Endothelial cell of coronary artery (primary cell): ENCODE data around the gene LRFN3. TPM values are rescaled to one million over a fixed set of nuclear protein-coding genes. Genes with fewer than 3 reads are reported as not detected.

ENCODE experiments used
- total RNA-seq: library from RNA; depleted of rRNA; stranded (reverse); fragments of >200 nt; gene quantifications from 2 replicates; pipeline ENCODE4 v1.2.3, GENCODE V29; 2014

The LRFN3 gene
- total RNA-seq = 1.5 and 2.8 TPM in 2 replicates

GRCh38 chr19:35935911-35936737 lies at the start of gene LRFN3:
Gene LRFN3, plus strand, starts transcription at chr19:35936374. Its CDS starts 3,052 bp downstream, at chr19:35939426.

GRCh38 chr19:35901854-35902661 lies 34.1 kb upstream of the LRFN3 start, which contains the start of gene HCST:
Gene HCST, plus strand, starts transcription at chr19:35902529. Its CDS starts 65 bp downstream, at chr19:35902594.

GRCh38 chr19:35908010-35908441 lies 28.1 kb upstream of the LRFN3 start, which contains the start of gene TYROBP:
Gene TYROBP, minus strand, starts transcription at chr19:35908295. Its CDS starts 67 bp downstream, at chr19:35908228.

Other genes starting within 250 kb of the LRFN3 start
- gene ZBTB32, start 231.8 kb upstream of the LRFN3 start, total RNA-seq = not detected in 2 replicates
- 6.2 and 8.8 TPM in 2 replicates for gene KMT2B, start 218.4 kb upstream of the LRFN3 start, total RNA-seq
- gene IGFLR1, start 193.9 kb upstream of the LRFN3 start, total RNA-seq = 0.09 and 1.3 TPM in 2 replicates
- gene U2AF1L4, start 191.0 kb upstream of the LRFN3 start, total RNA-seq = 2.9 and 4.8 TPM in 2 replicates
- gene PSENEN, start 190.7 kb upstream of the LRFN3 start, total RNA-seq = 10.3 and 18.1 TPM in 2 replicates
- gene LIN37, start 187.8 kb upstream of the LRFN3 start, total RNA-seq = 4.0 and 9.5 TPM in 2 replicates
- gene HSPB6, start 179.3 kb upstream of the LRFN3 start, total RNA-seq = 0.09 and 2.8 TPM in 2 replicates
- gene PROSER3, start 178.2 kb upstream of the LRFN3 start, total RNA-seq = 2.2 and 2.3 TPM in 2 replicates
- gene ARHGAP33, start 160.8 kb upstream of the LRFN3 start, total RNA-seq = 1.3 and 1.4 TPM in 2 replicates
- gene PRODH2, start 123.5 kb upstream of the LRFN3 start, total RNA-seq = not detected in 2 replicates
- not detected in 2 replicates for gene NPHS1, start 83.9 kb upstream of the LRFN3 start, total RNA-seq
- under 0.01 TPM in 1 of 2 replicates, not detected in the other for gene KIRREL2, start 79.5 kb upstream of the LRFN3 start, total RNA-seq
- 3.4 TPM in 2 replicates for gene APLP1, start 67.8 kb upstream of the LRFN3 start, total RNA-seq
- gene NFKBID, start 35.8 kb upstream of the LRFN3 start, total RNA-seq = 2.8 and 3.2 TPM in 2 replicates
- gene HCST, start 33.8 kb upstream of the LRFN3 start, total RNA-seq = 0.47 TPM in 1 of 2 replicates, not detected in the other
- gene TYROBP, start 28.1 kb upstream of the LRFN3 start, total RNA-seq = not detected in 2 replicates
- gene SDHAF1, start 58.8 kb downstream of the LRFN3 start, total RNA-seq = 8.3 and 9.0 TPM in 2 replicates
- not detected in 2 replicates for gene SYNE4, start 72.4 kb downstream of the LRFN3 start, total RNA-seq
- 8.4 and 8.9 TPM in 2 replicates for gene ALKBH6, start 77.8 kb downstream of the LRFN3 start, total RNA-seq
- gene CLIP3, start 96.5 kb downstream of the LRFN3 start, total RNA-seq = 4.7 and 5.9 TPM in 2 replicates
- 0.72 and 1.1 TPM in 2 replicates for gene THAP8, start 117.9 kb downstream of the LRFN3 start, total RNA-seq
- 2.4 and 3.9 TPM in 2 replicates for gene WDR62, start 118.5 kb downstream of the LRFN3 start, total RNA-seq
- not detected in 2 replicates for gene OVOL3, start 174.8 kb downstream of the LRFN3 start, total RNA-seq
- 97.7 and 150 TPM in 2 replicates for gene POLR2I, start 178.5 kb downstream of the LRFN3 start, total RNA-seq
- 184 and 230 TPM in 2 replicates for gene TBCB, start 179.1 kb downstream of the LRFN3 start, total RNA-seq
- 396 and 403 TPM in 2 replicates for gene CAPNS1, start 203.7 kb downstream of the LRFN3 start, total RNA-seq
- 4.4 and 15.4 TPM in 2 replicates for gene COX7A1, start 216.1 kb downstream of the LRFN3 start, total RNA-seq